ENCODE measurements around the gene FAM110C. TPM values are rescaled to one million over a fixed set of nuclear protein-coding genes. Genes with fewer than 3 reads are reported as not detected.

Gene FAM110C
- total and polyA plus RNA-seq, 2 of the 8 experiments (the other 6 are each of a cell fraction or from before 2014, with no cell fraction given): 4.8 to 13.2 TPM

DNA sequence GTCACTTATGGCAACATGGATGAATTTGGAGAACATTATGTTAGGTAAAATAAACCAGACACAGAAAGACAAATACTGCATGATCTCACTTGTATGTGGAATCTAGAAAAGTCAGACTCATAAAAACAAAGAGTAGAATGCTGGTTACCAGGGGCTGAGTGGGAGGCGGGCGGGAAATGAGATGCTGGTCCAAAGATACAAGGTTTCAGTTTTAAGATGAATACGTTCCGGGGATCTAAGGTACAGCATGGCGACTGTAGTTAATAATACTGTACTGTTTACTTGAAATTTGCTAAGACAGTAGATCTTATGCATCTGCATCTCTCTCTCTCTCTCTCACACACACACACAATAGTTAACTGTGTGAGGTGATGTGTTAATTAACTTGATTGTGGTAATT lies 14.2 kb downstream of the FAM110C start:
- Histone ChIP-seq H2BK120ac (replicated peaks; ENCODE audit: low read depth, low read length) (no peak overlapping the region), H3K9me3 (ENCODE audit: insufficient read depth in 2 of 2, low read depth in 1 of 2, low read length in 1 of 2) (no peaks in the 10 kb centered on the region), H2BK15ac (ENCODE audit: low read length) (no peak overlapping the region), H2AFZ (ENCODE audit: low read length) (no peak overlapping the region), H2AK5ac (ENCODE audit: low read depth, low read length) (no peak overlapping the region), H3K14ac (ENCODE audit: insufficient read length) (no peak overlapping the region), H4K20me1 (replicated peaks in 1 of 2; ENCODE audit: control insufficient read depth in 1 of 2, insufficient read depth in 2 of 2, low read length in 2 of 2) (no peaks in the 10 kb centered on the region), H3K4me1 (replicated peaks in 1 of 4; ENCODE audit: control insufficient read depth in 3 of 4, insufficient read depth in 4 of 4, low read length in 3 of 4) (no peaks in the 10 kb centered on the region), H4K5ac (ENCODE audit: insufficient read length, low read depth, low read length) (no peak overlapping the region), H3K27ac (ENCODE audit: low read depth, low read length) (no peak overlapping the region), H3K23ac (ENCODE audit: insufficient read length) (no peak overlapping the region), H2BK20ac (ENCODE audit: low read length) (no peak overlapping the region), H3K4me3 (ENCODE audit: extremely low read depth in 1 of 4, insufficient read depth in 2 of 4, low read depth in 3 of 4, low read length in 4 of 4) (no peak overlapping the region), H3K36me3 (ENCODE audit: control insufficient read depth in 2 of 4, insufficient read depth in 4 of 4, low read length in 3 of 4) (no peaks in the 10 kb centered on the region; a peak in 1 of 8 replicates), H3K56ac (replicated peaks; ENCODE audit: insufficient read length, low read depth, low read length) (no peak overlapping the region), H2BK12ac (ENCODE audit: low read depth, low read length) (no peak overlapping the region), H2BK5ac (ENCODE audit: low read depth, low read length) (no peak overlapping the region), H3K79me2 (ENCODE audit: control insufficient read depth in 1 of 2, insufficient read depth in 2 of 2, low read length in 2 of 2) (no peaks in the 10 kb centered on the region), H3K23me2 (ENCODE audit: low read depth, low read length) (no peaks in the 10 kb centered on the region), H3K9ac (replicated peaks in 1 of 4; ENCODE audit: extremely low read depth in 1 of 4, low read depth in 3 of 4, low read length in 3 of 4) (no peak overlapping the region), H3K79me1 (ENCODE audit: low read depth, low read length) (no peaks in the 10 kb centered on the region), H3K27me3 (replicated peaks in 1 of 4; ENCODE audit: control insufficient read depth in 3 of 4, extremely low read depth in 1 of 4, insufficient read depth in 3 of 4, low read length in 3 of 4) (no peaks in the 10 kb centered on the region), H3K18ac (ENCODE audit: extremely low read depth, low read length) (no peak overlapping the region), H4K8ac (ENCODE audit: extremely low read depth, insufficient read depth, low read length) (no peak overlapping the region), H4K91ac (replicated peaks; ENCODE audit: insufficient read length, low read length) (no peak overlapping the region), H3K4me2 (ENCODE audit: insufficient read depth in 1 of 2, low read depth in 2 of 2, low read length in 2 of 2) (no peak overlapping the region), H3K4ac (replicated peaks; ENCODE audit: insufficient read length, low read depth, low read length) (no peak overlapping the region)
- TF ChIP-seq MAFK (IDR thresholded peaks at IDR 0.05; ENCODE audit: low read depth, low read length) (no peak), NRF1 (IDR thresholded peaks at IDR 0.05; ENCODE audit: low read depth, low read length) (no peak), TEAD4 (IDR thresholded peaks at IDR 0.05; ENCODE audit: low read depth, low read length) (no peak), YY1 (IDR thresholded peaks at IDR 0.05; ENCODE audit: low read depth, low read length) (no peak), RBBP5 (IDR thresholded peaks at IDR 0.05; ENCODE audit: borderline replicate concordance, low read depth, low read length) (no peak)
- DNase-seq (ENCODE audit: low read depth in 1 of 2, low spot score in 2 of 2) (no peak), FAIRE-seq (no peak)
- ChIA-PET POLR2A (ENCODE audit: partially characterized antibody) (no interaction called here), CTCF (ENCODE audit: partially characterized antibody) (interaction anchor here (0.8 kb wide), 1 partner anchor 9 kb away, joined by 3 read pairs; no protein-coding TSS in a partner anchor)
- 88% methylated on average over 5 of the region's 5 CpGs; no CpG with 5 or more reads in 1 of the 2 experiments for WGBS, 2 experiments (ENCODE audit: extremely low coverage in 1 of 2, insufficient coverage in 1 of 2, insufficient read length in 1 of 2, insufficient replicate concordance in 2 of 2, low coverage in 1 of 2, low lambda C conversion rate in 2 of 2, missing lambda C conversion rate in 1 of 2)
